BLaER1 (cell line): ENCODE measurements around the gene TFAP2A.

Source experiments
- H3K27ac ChIP-seq: shearing (Covaris generic); formaldehyde crosslinking; 2 replicates; pipeline ENCODE4 v1.8.1; 2022
- H3K27me3 ChIP-seq: shearing (Covaris generic); formaldehyde crosslinking; 2 replicates; pipeline ENCODE4 v1.8.1; 2022
- H3K36me3 ChIP-seq: shearing (Covaris generic); formaldehyde crosslinking; 2 replicates; pipeline ENCODE4 v1.8.1; 2022
- H3K4me1 ChIP-seq: shearing (Covaris generic); formaldehyde crosslinking; 2 replicates; pipeline ENCODE4 v1.8.1; 2022
- H3K4me2 ChIP-seq: shearing (Covaris generic); formaldehyde crosslinking; 2 replicates; pipeline ENCODE4 v1.8.1; 2022
- H3K4me3 ChIP-seq: shearing (Covaris generic); formaldehyde crosslinking; 2 replicates; pipeline ENCODE4 v1.8.1; 2022
- H3K9ac ChIP-seq: shearing (Covaris generic); formaldehyde crosslinking; 2 replicates; pipeline ENCODE4 v1.8.1; 2022
- H3K9me3 ChIP-seq: shearing (Covaris generic); formaldehyde crosslinking; 2 replicates; pipeline ENCODE4 v1.8.1; 2022
- H4K20me1 ChIP-seq: shearing (Covaris generic); formaldehyde crosslinking; 2 replicates; pipeline ENCODE4 v1.8.1; 2022
- Cebpa-rat ChIP-seq: shearing (Covaris generic); IDR thresholded peaks from 2 replicates; pipeline ENCODE4 v1.8.1; 2022

TFAP2A gene

DNA sequence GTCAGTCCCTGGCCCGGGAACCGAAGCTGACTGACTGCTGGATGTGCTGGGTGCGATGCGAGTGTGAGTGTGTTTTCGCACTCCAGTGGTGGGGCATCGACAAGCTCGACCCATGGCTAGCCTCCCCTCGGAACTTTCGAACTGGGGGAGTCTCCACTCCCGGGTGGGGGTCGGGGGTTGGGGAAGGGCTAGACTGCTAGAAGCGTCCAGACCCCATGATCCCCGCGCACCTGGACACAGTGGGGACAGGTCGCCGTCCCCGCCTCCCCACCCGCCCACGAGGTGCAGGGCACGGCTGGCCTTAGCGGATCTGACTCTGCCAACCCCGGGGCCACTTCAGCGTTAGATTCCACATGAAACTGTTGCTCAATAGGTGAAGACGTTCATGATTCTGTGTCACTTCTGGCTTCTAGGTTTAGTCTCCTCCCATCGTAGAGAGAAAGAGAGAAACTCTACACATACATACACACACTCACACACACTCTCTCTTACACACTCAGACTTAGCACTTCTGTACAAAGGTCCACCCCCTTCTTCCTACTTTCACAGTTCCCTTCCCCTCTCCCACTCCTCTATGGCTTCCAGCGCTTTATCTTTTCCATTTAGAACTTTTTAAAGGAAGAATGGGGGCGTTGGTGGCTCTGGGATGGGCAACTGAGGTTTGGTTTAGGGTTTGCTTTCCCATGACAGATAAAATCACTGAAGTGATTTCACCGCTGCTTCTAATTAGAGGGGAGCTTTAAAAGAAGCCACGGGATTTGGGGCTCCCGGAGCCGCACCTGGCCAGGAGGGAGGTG is 5.1 kb upstream of the TFAP2A start:
- no peak overlapping the region for H3K9ac ChIP-seq
- no peak overlapping the region for H3K4me3 ChIP-seq
- H3K4me2 ChIP-seq, result no peak overlapping the region

GRCh38 chr6:10418862-10419748 is 4.2 kb upstream of the TFAP2A start:
- peak overlapping the region; percentile 47 for H3K4me2 ChIP-seq
- TF ChIP-seq Cebpa-rat, result no peak
- H3K36me3 ChIP-seq, result no peaks in the 10 kb centered on the region
- peaks cover 32% of the 10 kb centered on the region for H3K4me1 ChIP-seq
- H3K9ac ChIP-seq, result no peak overlapping the region
- peak overlapping the region; percentile 43 for H3K4me3 ChIP-seq
- no peak overlapping the region for H3K27ac ChIP-seq
- H3K9me3 ChIP-seq, result peaks cover 7% of the 10 kb centered on the region; the same call in 1 of the 2 replicates
- peaks cover 95% of the 10 kb centered on the region for H4K20me1 ChIP-seq
- peaks cover 100% of the 10 kb centered on the region for H3K27me3 ChIP-seq

More for the DNA sequence above, 5.1 kb upstream of the TFAP2A start:
- H3K27me3 ChIP-seq, result peaks cover 100% of the 10 kb centered on the region
- H3K36me3 ChIP-seq, result no peaks in the 10 kb centered on the region
- no peak for TF ChIP-seq Cebpa-rat
- H4K20me1 ChIP-seq, result peaks cover 86% of the 10 kb centered on the region
- no peak overlapping the region for H3K27ac ChIP-seq
- H3K4me1 ChIP-seq, result peaks cover 34% of the 10 kb centered on the region
- peaks cover 11% of the 10 kb centered on the region; the same call in 1 of the 2 replicates for H3K9me3 ChIP-seq

DNA sequence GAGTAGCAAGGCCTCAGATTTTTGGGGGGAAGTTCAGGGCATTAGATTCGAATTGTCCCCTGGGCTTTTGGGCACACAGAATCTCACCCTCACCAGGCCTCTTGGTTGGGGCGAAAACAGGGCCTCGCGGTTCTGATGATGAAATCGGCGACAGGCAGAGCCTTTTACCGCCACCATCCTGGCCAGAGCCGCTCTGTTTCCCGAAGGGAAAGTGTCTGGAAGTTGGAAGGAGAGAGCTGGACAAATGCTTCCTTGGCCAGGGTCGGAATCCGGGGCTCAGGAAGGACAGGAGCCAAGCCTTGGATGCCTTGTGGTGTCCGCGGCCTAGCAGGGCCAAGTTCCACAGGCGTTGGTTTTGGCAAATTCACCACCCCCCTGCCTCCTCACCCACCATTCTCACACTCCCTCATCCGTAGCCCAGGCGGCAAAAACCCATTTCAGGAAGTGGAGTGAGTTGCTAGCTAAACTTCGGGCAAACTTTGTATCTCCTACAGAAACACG is 3.5 kb upstream of the TFAP2A start:
- no peak overlapping the region for H3K27ac ChIP-seq
- H3K36me3 ChIP-seq, result no peaks in the 10 kb centered on the region
- H3K4me2 ChIP-seq, result peak overlapping the region; percentile 47
- peaks cover 97% of the 10 kb centered on the region for H4K20me1 ChIP-seq
- H3K9ac ChIP-seq, result no peak overlapping the region
- peaks cover 30% of the 10 kb centered on the region for H3K4me1 ChIP-seq
- H3K9me3 ChIP-seq, result peaks cover 7% of the 10 kb centered on the region; the same call in 1 of the 2 replicates
- no peak for TF ChIP-seq Cebpa-rat
- H3K4me3 ChIP-seq, result peak overlapping the region; percentile 43
- H3K27me3 ChIP-seq, result peaks cover 100% of the 10 kb centered on the region

DNA sequence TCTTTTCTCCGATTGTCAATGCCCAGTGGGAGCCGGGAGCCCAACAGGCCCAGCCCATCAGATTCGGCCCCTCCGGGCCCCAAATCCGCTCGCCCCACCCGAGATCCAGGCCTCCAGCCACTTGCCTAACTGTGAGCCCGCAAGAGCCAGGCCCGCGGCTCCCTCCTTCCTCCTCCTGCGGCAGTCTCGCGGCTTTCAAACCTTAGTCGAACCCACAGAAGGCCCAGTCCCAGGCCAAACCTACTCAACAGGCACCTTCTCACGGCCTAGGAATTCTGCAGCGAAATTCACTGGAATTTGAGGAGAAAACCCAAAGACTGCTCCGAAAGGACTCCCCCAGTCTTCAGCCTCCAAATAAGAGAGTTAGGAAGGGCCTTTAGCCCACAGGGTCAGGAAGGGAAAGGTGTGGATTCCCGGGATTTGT is 2.8 kb upstream of the TFAP2A start:
- peaks cover 100% of the 10 kb centered on the region for H3K27me3 ChIP-seq
- no peak for TF ChIP-seq Cebpa-rat
- H4K20me1 ChIP-seq, result peaks cover 97% of the 10 kb centered on the region
- H3K27ac ChIP-seq, result no peak overlapping the region
- peaks cover 30% of the 10 kb centered on the region for H3K4me1 ChIP-seq
- H3K9ac ChIP-seq, result no peak overlapping the region
- peaks cover 7% of the 10 kb centered on the region; the same call in 1 of the 2 replicates for H3K9me3 ChIP-seq
- H3K4me2 ChIP-seq, result no peak overlapping the region
- no peaks in the 10 kb centered on the region for H3K36me3 ChIP-seq
- H3K4me3 ChIP-seq, result no peak overlapping the region

DNA sequence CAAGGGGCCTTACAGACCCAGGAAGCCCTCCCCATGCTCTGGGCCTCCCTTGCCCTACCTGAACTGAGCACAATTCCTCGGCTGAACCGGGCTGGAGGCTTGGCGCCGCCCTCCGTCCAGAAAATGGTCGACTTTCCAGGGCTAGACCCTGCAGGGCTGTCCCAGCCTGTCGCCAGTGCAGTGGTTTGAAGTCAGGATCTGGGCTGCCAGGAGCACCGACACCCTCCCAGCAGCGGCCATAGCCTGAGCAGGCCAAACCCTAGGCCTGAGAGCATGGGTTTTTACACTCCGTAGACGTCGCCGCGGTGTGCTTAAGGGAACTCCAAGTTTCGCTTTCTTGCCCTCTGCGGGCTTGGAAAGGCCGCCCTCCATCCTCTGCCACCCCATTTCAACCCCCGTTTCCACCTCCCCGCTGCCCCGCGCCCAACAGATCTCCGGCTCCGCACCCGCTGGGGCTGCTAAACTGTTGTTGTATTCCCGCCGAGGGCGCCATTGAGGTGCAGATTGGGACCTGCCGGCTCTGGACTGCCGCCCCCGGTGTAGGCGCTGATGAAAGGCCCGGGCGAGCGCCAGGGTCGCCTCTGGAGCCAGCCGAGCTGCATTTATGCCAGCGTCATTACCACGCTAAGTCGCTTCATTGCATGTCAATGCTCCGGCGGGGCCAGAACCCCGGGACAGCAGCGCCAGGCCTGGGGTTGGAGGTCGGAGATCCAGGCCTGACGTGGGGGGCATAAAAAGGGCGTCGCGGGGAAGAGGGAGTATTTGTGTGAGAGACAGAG is 2.2 kb upstream of the TFAP2A start:
- no peak overlapping the region for H3K4me3 ChIP-seq

GRCh38 chr6:10416516-10416862 is 1.6 kb upstream of the TFAP2A start:
- H3K27ac ChIP-seq, result no peak overlapping the region

More for the DNA sequence above, 2.2 kb upstream of the TFAP2A start:
- Histone ChIP-seq H3K36me3 (no peaks in the 10 kb centered on the region), H3K9ac (no peak overlapping the region), H3K27me3 (peaks cover 99% of the 10 kb centered on the region), H3K4me2 (no peak overlapping the region; the same call in 1 of the 2 replicates), H3K9me3 (0 out of 2 replicates have a peak, but pooled peaks cover 7% of the 10 kb centered on the region), H3K27ac (no peak overlapping the region), H3K4me1 (peaks cover 31% of the 10 kb centered on the region), H4K20me1 (peaks cover 94% of the 10 kb centered on the region)
- TF ChIP-seq Cebpa-rat, result no peak

DNA sequence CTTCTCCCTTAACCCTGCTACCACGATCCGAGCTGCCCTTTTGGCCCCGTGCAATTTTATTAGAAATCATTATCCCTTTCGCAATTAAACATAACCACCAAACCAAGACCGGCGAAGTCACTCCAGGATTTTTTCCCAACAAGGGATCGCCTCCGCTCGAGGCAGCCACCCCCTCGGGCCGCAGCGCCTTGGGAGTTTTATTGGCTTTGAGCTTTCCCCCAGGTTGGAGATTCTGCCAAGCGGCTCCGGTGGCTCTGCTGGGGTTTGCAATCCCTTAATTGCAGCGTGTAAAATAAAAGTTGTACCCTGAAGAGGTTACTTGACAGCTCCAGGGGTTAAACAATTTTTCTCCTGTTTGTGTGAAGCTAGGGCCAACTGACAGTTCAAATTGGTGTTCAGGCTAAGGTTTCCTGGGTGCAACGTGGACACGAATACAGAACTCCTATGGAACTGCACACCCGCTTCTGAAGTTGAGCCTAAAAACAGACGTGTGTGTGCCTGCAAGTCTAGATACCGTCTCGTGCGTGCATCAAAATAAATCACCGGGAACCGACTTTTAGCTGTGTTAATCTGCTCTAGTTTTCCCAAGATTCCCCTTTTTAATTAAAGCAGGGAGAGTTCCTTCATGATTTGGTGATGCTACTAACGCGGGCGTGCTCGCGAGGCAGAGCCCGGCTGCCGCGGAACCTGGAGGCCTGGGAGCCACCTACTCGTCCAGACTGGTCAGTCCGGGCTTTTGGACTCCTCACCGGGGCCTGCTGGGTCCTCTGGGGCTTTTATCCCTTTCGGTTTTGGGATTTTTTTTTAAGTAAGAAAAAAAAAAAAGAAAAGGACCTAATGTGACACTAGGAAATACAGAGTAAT is 975 bp upstream of the TFAP2A start:
- no peak overlapping the region for H3K4me3 ChIP-seq
- H3K27ac ChIP-seq, result no peak overlapping the region
- no peaks in the 10 kb centered on the region for H3K36me3 ChIP-seq
- H3K4me1 ChIP-seq, result peaks cover 42% of the 10 kb centered on the region
- peaks cover 99% of the 10 kb centered on the region for H3K27me3 ChIP-seq
- TF ChIP-seq Cebpa-rat, result no peak
- 0 out of 2 replicates have a peak, but pooled peaks cover 7% of the 10 kb centered on the region for H3K9me3 ChIP-seq
- no peak overlapping the region for H3K9ac ChIP-seq
- H3K4me2 ChIP-seq, result no peak overlapping the region
- peaks cover 93% of the 10 kb centered on the region for H4K20me1 ChIP-seq

More at GRCh38 chr6:10416516-10416862, 1.6 kb upstream of the TFAP2A start:
- no peak overlapping the region for H3K4me3 ChIP-seq
- H4K20me1 ChIP-seq, result peaks cover 93% of the 10 kb centered on the region
- no peak overlapping the region for H3K4me2 ChIP-seq
- TF ChIP-seq Cebpa-rat, result no peak
- H3K9me3 ChIP-seq, result 0 out of 2 replicates have a peak, but pooled peaks cover 7% of the 10 kb centered on the region
- H3K9ac ChIP-seq, result no peak overlapping the region
- H3K27me3 ChIP-seq, result peaks cover 99% of the 10 kb centered on the region
- H3K36me3 ChIP-seq, result no peaks in the 10 kb centered on the region
- H3K4me1 ChIP-seq, result peaks cover 37% of the 10 kb centered on the region
